GM10248 (cell line): Measurements from ENCODE around the gene SLC39A3.

Experiments used
- CTCF ChIA-PET: fragments of 300-600 bp; sonication (Branson Sonifier 250); formaldehyde crosslinking; extraction: SDS; loops from one replicate; lab custom pipeline; 2021; ENCODE audit warnings: antibody characterized with exemption; lab: Yijun Ruan, JAX
- POLR2A ChIA-PET: fragments of 350-650 bp; sonication (Branson Sonifier 250); formaldehyde crosslinking; extraction: SDS; loops from one replicate; lab custom pipeline; 2020; ENCODE audit warnings: antibody characterized with exemption; lab: Yijun Ruan, JAX
- DNase-seq: peaks from one replicate; pipeline ENCODE4 v3.0.0; 2012; ENCODE audit errors: extremely low spot score
- TF ChIP-seq, protein P1 (sequence below): IDR thresholded peaks from 2 replicates; pipeline ENCODE4 v1.5.1; 2012; ENCODE audit warnings: mild to moderate bottlenecking, low read depth; ENCODE audit errors: extremely low read depth, missing control alignments, control extremely low read depth

Gene SLC39A3

DNA sequence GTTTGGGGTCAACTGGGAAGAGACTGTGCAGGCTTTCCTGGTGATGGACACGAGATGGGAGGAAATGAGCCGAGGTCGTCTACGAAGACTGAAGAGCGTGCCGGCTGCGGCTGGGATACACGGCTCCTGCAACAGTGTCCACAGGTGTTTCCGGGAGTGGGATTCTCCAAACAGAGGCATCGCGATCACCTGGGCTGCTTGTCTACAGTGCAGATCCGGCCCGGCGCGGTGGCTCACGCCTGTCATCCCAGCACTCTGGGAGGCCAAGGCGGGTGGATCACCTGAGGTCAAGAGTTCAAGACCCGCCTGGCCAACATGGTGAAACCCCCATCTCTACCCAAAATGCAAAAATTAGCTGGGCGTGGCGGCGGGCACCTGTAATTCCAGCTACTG is 11.6 kb upstream of the SLC39A3 start:
- CTCF ChIA-PET = interaction anchor here (1.2 to 2.9 kb wide), 2 partner anchors 103 to 137 kb away, joined by 3 to 21 read pairs; no protein-coding TSS in a partner anchor
- TF ChIP-seq, protein P1, sequence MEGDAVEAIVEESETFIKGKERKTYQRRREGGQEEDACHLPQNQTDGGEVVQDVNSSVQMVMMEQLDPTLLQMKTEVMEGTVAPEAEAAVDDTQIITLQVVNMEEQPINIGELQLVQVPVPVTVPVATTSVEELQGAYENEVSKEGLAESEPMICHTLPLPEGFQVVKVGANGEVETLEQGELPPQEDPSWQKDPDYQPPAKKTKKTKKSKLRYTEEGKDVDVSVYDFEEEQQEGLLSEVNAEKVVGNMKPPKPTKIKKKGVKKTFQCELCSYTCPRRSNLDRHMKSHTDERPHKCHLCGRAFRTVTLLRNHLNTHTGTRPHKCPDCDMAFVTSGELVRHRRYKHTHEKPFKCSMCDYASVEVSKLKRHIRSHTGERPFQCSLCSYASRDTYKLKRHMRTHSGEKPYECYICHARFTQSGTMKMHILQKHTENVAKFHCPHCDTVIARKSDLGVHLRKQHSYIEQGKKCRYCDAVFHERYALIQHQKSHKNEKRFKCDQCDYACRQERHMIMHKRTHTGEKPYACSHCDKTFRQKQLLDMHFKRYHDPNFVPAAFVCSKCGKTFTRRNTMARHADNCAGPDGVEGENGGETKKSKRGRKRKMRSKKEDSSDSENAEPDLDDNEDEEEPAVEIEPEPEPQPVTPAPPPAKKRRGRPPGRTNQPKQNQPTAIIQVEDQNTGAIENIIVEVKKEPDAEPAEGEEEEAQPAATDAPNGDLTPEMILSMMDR = no peak
- POLR2A ChIA-PET = no interaction called here
- no peak for DNase-seq

DNA sequence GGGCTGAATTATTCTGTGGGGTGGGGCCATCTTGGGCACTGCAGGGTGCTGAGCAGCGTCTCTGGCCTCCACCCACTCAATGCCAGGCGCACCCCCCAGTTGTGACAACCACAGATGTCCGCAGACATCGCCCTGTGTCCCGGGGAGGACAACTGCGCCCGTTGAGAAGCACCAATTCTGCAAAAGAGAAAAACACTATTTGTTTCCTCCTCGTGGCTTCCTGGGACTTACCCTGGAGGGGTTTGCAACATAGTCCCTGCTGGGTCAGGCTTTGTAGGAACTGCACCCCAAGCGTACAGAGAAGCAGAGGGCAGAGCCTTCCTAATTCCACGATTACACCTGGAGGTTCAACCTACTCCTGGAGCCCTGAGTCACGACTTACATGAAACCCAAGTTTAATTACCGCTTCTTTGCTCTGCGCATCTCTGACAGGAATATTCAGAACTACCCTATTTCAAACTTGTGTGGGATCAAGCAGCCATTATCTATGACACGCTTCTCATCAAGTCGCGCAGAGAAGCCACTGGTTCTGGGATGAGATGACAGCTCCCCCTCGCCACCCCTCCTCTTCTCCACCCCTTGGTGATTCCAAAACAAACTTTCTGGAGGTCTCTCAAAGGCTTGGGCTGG is 11.1 kb upstream of the SLC39A3 start:
- POLR2A ChIA-PET = no interaction called here
- CTCF ChIA-PET = interaction anchor here (1.2 to 7.3 kb wide), 7 partner anchors 9 to 137 kb away, joined by 3 to 88 read pairs (median 6); no protein-coding TSS in a partner anchor

DNA sequence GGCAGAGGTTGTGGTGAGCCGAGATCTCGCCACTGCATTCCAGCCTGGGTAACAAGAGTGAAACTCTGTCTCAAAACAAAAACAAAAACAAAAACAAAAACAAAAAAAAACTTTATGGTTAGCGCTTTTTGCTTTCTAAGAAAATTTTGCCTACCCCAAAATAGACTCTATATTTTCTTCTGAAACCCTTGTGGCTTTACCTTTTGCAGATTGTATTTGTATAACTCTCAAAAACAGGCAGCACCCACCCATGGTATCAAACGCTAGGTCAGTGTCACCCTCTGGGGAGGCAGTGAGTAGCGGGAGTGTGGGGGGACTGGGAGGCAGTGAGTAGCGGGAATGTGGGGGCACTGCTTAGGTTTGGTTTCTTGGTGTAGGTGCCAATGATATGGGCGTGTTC is 7.5 kb upstream of the SLC39A3 start:
- ChIA-PET CTCF (interaction anchor here (0.9 to 7.3 kb wide), 3 partner anchors 8 to 99 kb away, joined by 4 to 88 read pairs (median 4); partner anchors contain the start of gene SLC39A3), POLR2A (interaction anchor here (1.4 kb wide), 1 partner anchor 99 kb away, joined by 5 read pairs; no protein-coding TSS in a partner anchor)
- no peak for DNase-seq
- TF ChIP-seq, protein P1 = no peak

More for the DNA sequence above, 11.1 kb upstream of the SLC39A3 start:
- no peak for DNase-seq
- TF ChIP-seq, protein P1 = no peak

DNA sequence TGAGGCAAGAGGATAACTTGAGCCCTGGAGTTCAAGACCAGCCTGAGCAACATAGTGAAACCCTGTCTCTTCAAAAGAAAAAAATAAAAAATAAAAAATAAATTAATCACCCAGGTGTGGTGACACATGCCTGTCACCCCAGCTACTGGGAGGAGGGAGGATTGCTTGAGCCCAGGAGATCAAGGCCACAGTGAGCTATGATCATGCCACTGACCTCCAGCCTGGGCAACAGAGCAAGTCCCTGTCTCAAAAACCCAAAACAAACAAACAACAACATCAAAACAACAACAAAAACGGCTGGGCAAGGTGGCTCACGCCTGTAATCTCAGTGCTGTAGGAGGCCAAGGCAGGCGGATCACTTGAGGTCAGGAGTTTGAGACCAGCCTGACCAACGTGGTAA is 4.3 kb upstream of the SLC39A3 start:
- ChIA-PET CTCF (interaction anchor here (7.3 kb wide), 1 partner anchor 96 kb away, joined by 88 read pairs; no protein-coding TSS in a partner anchor), POLR2A (no interaction called here)
- TF ChIP-seq, protein P1 = no peak
- DNase-seq = no peak

DNA sequence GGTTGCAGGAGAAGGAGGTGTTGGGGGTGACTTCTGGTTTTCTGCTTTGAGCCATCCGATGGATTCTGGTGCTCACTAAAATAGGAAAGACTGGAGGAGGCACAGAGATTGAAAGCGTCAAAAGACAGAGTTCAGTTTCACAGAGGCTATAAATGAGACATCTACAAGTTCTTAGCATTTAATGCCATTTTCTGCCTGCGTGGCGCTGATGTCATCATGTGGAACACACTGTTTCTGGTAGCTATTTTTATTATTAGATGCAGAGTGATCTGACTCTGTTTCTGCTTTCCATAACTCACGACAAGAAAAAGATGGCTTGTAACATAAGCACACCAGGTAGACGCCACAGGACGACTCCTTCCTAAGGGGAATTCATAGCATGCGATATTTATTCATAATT is 3.3 kb upstream of the SLC39A3 start:
- POLR2A ChIA-PET = no interaction called here
- TF ChIP-seq, protein P1 = no peak
- CTCF ChIA-PET = interaction anchor here (1.0 kb wide), 1 partner anchor 95 kb away, joined by 5 read pairs; no protein-coding TSS in a partner anchor
- no peak for DNase-seq

DNA sequence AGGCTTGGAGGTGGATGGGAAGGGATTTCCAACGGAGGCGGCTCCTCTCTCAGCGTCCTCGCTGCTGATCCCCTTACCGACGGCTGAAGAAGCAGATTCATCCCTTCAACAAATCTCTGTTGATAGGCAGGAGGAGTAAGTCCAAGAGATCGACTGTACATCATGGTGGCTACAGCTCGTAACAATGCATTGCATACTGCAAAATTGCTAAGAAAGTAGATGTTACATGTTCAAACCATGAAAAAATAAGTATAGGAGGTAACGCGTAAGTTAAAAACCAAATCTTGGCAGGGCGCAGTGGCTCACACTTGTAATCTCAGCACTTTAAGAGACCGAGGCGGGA is 468 bp upstream of the SLC39A3 start:
- ChIA-PET CTCF (interaction anchor here (2.0 to 2.6 kb wide), 2 partner anchors 10 to 92 kb away, joined by 8 to 20 read pairs; no protein-coding TSS in a partner anchor), POLR2A (interaction anchor here (1.2 kb wide), 1 partner anchor 265 kb away, joined by 7 read pairs; the partner anchor contains the start of gene GADD45B)
- TF ChIP-seq, protein P1 = no peak
- DNase-seq = no peak
